Keratinocyte (primary cell): Measurements from ENCODE around the gene DOC2A. TPM values are rescaled to one million over a fixed set of nuclear protein-coding genes. Genes with fewer than 3 reads are reported as not detected.

Experiments used
- DNase-seq: peaks from one replicate; pipeline ENCODE4 v3.0.0-alpha.2; 2011; ENCODE audit warnings: low read depth, missing footprints, low spot score
- FAIRE-seq: peaks from 2 replicates; lab custom pipeline; 2011; peaks lifted over from hg19 to GRCh38; lab: Jason Lieb, UNC
- H2AFZ ChIP-seq: 2 replicates; pipeline ENCODE4 v1.6.0; 2012; ENCODE audit warnings: low read length, control low read depth, inconsistent platforms; ENCODE audit not compliant: control insufficient read depth
- H3K27ac ChIP-seq: 2 replicates; pipeline ENCODE4 v1.5.1; 2011; ENCODE audit warnings: low read length; ENCODE audit not compliant: control insufficient read depth, insufficient read depth
- H3K27me3 ChIP-seq: 3 replicates; pipeline ENCODE4 v1.6.0; 2011; ENCODE audit warnings: low read length; ENCODE audit not compliant: control insufficient read depth, insufficient read depth; ENCODE audit errors: extremely low read depth
- H3K36me3 ChIP-seq, 2 experiments: 2 replicates in 1 of 2; 3 replicates in 1 of 2; pipeline ENCODE4 v1.5.1; 2011; ENCODE audit warnings: low read length in 2 of 2, mild to moderate bottlenecking in 1 of 2; ENCODE audit not compliant: control insufficient read depth in 2 of 2, insufficient read depth in 2 of 2; ENCODE audit errors: extremely low read depth in 1 of 2
- H3K4me1 ChIP-seq: 3 replicates; pipeline ENCODE4 v1.5.1; 2011; ENCODE audit warnings: low read length; ENCODE audit not compliant: control insufficient read depth, insufficient read depth; ENCODE audit errors: extremely low read depth
- H3K4me2 ChIP-seq: 3 replicates; pipeline ENCODE4 v1.6.0; 2011; ENCODE audit warnings: low read depth, low read length; ENCODE audit not compliant: control insufficient read depth, insufficient read depth; ENCODE audit errors: extremely low read depth
- H3K4me3 ChIP-seq, 3 experiments: fragments of 200-600 bp in 1 of 3; sonication (generic) in 1 of 3; 2 replicates in 2 of 3; 3 replicates in 1 of 3; pipeline ENCODE4 v1.5.1; 2011 to 2016; ENCODE audit warnings: low read length in 3 of 3, mild to moderate bottlenecking in 3 of 3, control low read depth in 2 of 3, inconsistent platforms in 1 of 3, low read depth in 1 of 3, mixed read lengths in 1 of 3, mixed run types in 1 of 3, moderate library complexity in 1 of 3; ENCODE audit not compliant: control insufficient read depth in 2 of 3, insufficient read depth in 2 of 3; ENCODE audit errors: extremely low read depth in 1 of 3
- H3K79me2 ChIP-seq: 2 replicates; pipeline ENCODE4 v1.6.0; 2012; ENCODE audit warnings: low read length; ENCODE audit not compliant: control insufficient read depth, insufficient read depth
- H3K9ac ChIP-seq: 3 replicates; pipeline ENCODE4 v1.6.0; 2011; ENCODE audit warnings: low read length; ENCODE audit not compliant: control insufficient read depth, insufficient read depth; ENCODE audit errors: extremely low read depth
- H3K9me1 ChIP-seq: 3 replicates; pipeline ENCODE4 v1.6.0; 2011; ENCODE audit warnings: low read length; ENCODE audit not compliant: control insufficient read depth, insufficient read depth; ENCODE audit errors: extremely low read depth
- H3K9me3 ChIP-seq: 2 replicates; pipeline ENCODE4 v1.5.1; 2012; ENCODE audit warnings: low read depth, low read length; ENCODE audit not compliant: control insufficient read depth
- H4K20me1 ChIP-seq: 3 replicates; pipeline ENCODE4 v1.6.0; 2011; ENCODE audit warnings: low read length; ENCODE audit not compliant: control insufficient read depth, insufficient read depth; ENCODE audit errors: extremely low read depth
- EZH2 ChIP-seq: IDR thresholded peaks from one replicate; pipeline ENCODE4 v1.6.1; 2012; ENCODE audit warnings: inconsistent platforms, mild to moderate bottlenecking, low read length, moderate library complexity
- dilution Hi-C: fragments of 300-500 bp; cut with MboI; formaldehyde crosslinking; loops from one replicate; pipeline ENCODE4 v1.7.0; 2020; ENCODE audit warnings: low sequenced_read_pairs; ENCODE audit not compliant: extremely low pct_ligation_motif_present
- polyA plus RNA-seq, 5 experiments: library from polyadenylated mRNA; depleted of rRNA in 3 of 5; stranded (reverse) in 3 of 5; stranded (forward) in 1 of 5; unstranded in 1 of 5; fragments of >200 nt; gene quantifications; 1 replicate in 1 of 5; 2 replicates in 3 of 5; 3 replicates in 1 of 5; pipeline versions ENCODE4 v1.2.1 to v1.2.3, GENCODE V29; 2011 to 2012; ENCODE audit warnings: missing spikeins in 2 of 5, low read depth in 1 of 5, low replicate concordance in 1 of 5
- TF ChIP-seq, protein P1 (sequence below), 3 experiments: IDR thresholded peaks in 1 of 3; conservative IDR thresholded peaks in 1 of 3; optimal IDR thresholded peaks in 1 of 3; 2 replicates in 2 of 3; 3 replicates in 1 of 3; pipeline versions ENCODE3 to v1.5.1; 2011; ENCODE audit warnings: low read length in 3 of 3, mild to moderate bottlenecking in 3 of 3, moderate library complexity in 2 of 3, control low read depth in 1 of 3, inconsistent platforms in 1 of 3; ENCODE audit not compliant: insufficient read depth in 2 of 3; ENCODE audit errors: extremely low read depth in 1 of 3

DOC2A gene
- polyA plus RNA-seq, 1 donor (not counting 4 experiments of a cell fraction or from before 2014, with no cell fraction given), result 0.26 TPM

DNA sequence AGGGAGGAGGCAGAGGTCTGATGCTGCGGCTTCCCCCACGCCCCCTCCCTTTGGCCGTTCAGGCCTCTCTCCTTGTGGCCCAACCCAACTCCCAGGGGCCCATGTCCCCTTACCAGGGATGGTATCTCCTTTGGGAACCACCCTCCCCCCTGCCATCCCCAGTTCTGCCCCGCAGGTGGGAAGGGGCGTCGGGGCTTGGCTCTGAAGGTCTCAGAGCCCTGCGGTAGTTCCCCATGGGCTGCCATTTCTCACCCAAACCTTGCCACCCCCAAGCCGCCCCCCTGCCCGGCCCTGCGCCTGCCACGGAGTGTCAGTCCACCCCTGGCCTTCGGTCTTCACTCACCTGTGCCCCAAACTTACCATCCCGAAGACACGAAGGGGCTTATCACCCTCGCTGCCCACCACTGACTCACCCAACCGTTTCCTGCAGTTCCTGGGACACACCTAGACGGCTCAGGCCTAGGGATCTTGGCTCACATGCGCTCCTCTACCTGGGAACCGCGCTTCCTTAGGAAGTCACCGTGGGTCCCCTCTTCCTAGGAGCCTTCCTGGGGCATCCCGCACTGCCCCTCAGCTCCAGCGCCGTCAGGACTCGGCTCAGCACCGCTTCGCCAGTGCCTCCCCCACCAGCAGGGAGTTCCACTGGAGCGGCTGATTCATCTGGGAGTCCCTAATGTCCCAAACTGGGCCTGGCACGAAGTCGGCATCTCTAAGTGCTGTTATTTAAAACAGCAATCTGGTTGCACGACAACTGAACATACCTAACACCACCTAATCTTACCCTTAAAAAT, 1.1 kb upstream of the DOC2A start:
- no peak for TF ChIP-seq EZH2
- TF ChIP-seq, protein P1, sequence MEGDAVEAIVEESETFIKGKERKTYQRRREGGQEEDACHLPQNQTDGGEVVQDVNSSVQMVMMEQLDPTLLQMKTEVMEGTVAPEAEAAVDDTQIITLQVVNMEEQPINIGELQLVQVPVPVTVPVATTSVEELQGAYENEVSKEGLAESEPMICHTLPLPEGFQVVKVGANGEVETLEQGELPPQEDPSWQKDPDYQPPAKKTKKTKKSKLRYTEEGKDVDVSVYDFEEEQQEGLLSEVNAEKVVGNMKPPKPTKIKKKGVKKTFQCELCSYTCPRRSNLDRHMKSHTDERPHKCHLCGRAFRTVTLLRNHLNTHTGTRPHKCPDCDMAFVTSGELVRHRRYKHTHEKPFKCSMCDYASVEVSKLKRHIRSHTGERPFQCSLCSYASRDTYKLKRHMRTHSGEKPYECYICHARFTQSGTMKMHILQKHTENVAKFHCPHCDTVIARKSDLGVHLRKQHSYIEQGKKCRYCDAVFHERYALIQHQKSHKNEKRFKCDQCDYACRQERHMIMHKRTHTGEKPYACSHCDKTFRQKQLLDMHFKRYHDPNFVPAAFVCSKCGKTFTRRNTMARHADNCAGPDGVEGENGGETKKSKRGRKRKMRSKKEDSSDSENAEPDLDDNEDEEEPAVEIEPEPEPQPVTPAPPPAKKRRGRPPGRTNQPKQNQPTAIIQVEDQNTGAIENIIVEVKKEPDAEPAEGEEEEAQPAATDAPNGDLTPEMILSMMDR (optimal IDR thresholded peaks at IDR 0.05 in 1 of 3, IDR thresholded peaks at IDR 0.05 in 1 of 3, conservative IDR thresholded peaks at IDR 0.05 in 1 of 3; ENCODE audit: extremely low read depth in 1 of 3, insufficient read depth in 2 of 3, low read length in 3 of 3), result no peak
- FAIRE-seq (no peak), DNase-seq (no peak)
- no peak overlapping the region for H3K27ac ChIP-seq
- no peaks in the 10 kb centered on the region for H3K79me2 ChIP-seq
- no peak overlapping the region for H3K4me3 ChIP-seq
- H3K36me3 ChIP-seq, result peaks cover 0 to 1% of the 10 kb centered on the region in 2 experiments
- H3K9ac ChIP-seq, result no peak overlapping the region
- H4K20me1 ChIP-seq, result no peaks in the 10 kb centered on the region
- H3K4me1 ChIP-seq, result peaks cover 3% of the 10 kb centered on the region
- dilution Hi-C loops, result no loop called here
- no peaks in the 10 kb centered on the region for H3K9me1 ChIP-seq
- no peaks in the 10 kb centered on the region for H3K9me3 ChIP-seq
- H3K4me2 ChIP-seq, result no peak overlapping the region
- H3K27me3 ChIP-seq, result peaks cover 28% of the 10 kb centered on the region
- no peak overlapping the region for H2AFZ ChIP-seq

DNA sequence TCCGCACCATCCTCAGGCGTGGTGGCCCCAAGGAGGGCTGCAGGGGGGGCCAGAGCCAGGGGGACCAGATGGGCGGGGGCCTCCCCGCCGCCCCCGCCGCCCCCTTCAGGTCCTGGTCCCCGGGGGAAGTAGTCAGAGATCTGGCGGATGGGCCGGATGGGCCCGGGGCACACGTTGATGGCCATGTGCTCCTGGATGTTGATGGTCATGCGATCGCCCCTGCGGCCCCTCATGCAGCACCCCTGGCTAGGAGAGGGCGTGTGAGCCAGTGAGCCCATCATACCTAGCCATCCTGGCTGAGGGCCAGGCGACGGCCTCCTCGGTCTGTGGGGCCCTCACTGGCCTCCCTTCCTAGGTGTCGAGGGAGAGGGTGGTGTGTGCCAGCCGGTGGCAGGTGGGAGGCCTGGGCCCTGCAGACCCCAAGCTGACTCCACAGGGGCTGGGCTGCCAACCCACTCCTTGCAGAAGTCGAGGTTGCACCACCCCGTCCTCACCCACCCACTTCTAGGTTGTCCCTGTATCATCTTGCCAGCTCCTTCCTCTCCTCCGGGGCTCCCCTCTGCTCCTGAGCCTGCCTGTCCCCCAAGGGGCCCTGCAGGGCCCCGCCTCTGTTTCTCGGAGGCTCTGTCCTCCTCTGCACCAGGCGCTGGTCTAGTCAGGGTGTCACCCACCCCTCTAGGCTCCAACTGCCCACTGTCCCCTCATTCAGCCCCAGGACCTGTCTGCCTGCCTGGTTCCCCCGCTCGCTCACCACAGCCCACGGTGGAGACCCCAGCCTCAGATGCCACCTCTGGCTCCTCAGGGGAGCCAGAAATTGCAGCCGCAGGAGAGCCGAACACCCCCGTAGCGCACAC, 610 bp downstream of the DOC2A start:
- Histone ChIP-seq H3K79me2 (no peaks in the 10 kb centered on the region), H3K4me1 (peaks cover 3% of the 10 kb centered on the region), H3K4me2 (peak overlapping the region; percentile 48), H4K20me1 (no peaks in the 10 kb centered on the region), H3K9ac (no peak overlapping the region), H3K36me3 (peaks cover 0 to 1% of the 10 kb centered on the region in 2 experiments), H3K27me3 (peaks cover 28% of the 10 kb centered on the region), H3K9me1 (no peaks in the 10 kb centered on the region), H3K27ac (no peak overlapping the region), H2AFZ (no peak overlapping the region), H3K4me3 (peak overlapping the region in 2 of 3 experiments; percentile 18 to 32), H3K9me3 (no peaks in the 10 kb centered on the region)
- TF ChIP-seq, protein P1 (optimal IDR thresholded peaks at IDR 0.05 in 1 of 3, IDR thresholded peaks at IDR 0.05 in 1 of 3, conservative IDR thresholded peaks at IDR 0.05 in 1 of 3; ENCODE audit: extremely low read depth in 1 of 3, insufficient read depth in 2 of 3, low read length in 3 of 3), result no peak
- TF ChIP-seq EZH2, result peak; percentile 70
- no peak for FAIRE-seq
- dilution Hi-C loops, result no loop called here
- no peak for DNase-seq
